HUES6 (cell line): ENCODE measurements around the gene METRNL.
"Not testable (repeated sequence)": the region's sequence is repeated elsewhere in the genome, so short reads cannot be mapped to it uniquely, and the experiment has no call there.

ENCODE experiments used
- H3K27ac ChIP-seq: 2 replicates; pipeline ENCODE4 v1.7.0; 2013; ENCODE audit warnings: low read depth, mild to moderate bottlenecking, low read length, inconsistent platforms
- H3K27me3 ChIP-seq: 2 replicates; pipeline ENCODE4 v1.6.1; 2013; ENCODE audit warnings: low read length; ENCODE audit not compliant: control insufficient read depth, insufficient read depth
- H3K36me3 ChIP-seq: 2 replicates; pipeline ENCODE4 v1.6.1; 2013; ENCODE audit warnings: low read length; ENCODE audit not compliant: control insufficient read depth, insufficient read depth
- H3K4me1 ChIP-seq: 2 replicates; pipeline ENCODE4 v1.6.1; 2013; ENCODE audit warnings: low read length; ENCODE audit not compliant: control insufficient read depth, insufficient read depth
- H3K4me3 ChIP-seq: 2 replicates; pipeline ENCODE4 v1.5.1; 2013; ENCODE audit warnings: low read depth, low read length
- H3K9ac ChIP-seq: one replicate; pipeline ENCODE4 v1.6.1; 2013; ENCODE audit warnings: mild to moderate bottlenecking, low read length
- H3K9me3 ChIP-seq: 2 replicates; pipeline ENCODE4 v1.6.1; 2013; ENCODE audit warnings: low read depth, low read length; ENCODE audit not compliant: control insufficient read depth, insufficient read depth

The METRNL gene

DNA sequence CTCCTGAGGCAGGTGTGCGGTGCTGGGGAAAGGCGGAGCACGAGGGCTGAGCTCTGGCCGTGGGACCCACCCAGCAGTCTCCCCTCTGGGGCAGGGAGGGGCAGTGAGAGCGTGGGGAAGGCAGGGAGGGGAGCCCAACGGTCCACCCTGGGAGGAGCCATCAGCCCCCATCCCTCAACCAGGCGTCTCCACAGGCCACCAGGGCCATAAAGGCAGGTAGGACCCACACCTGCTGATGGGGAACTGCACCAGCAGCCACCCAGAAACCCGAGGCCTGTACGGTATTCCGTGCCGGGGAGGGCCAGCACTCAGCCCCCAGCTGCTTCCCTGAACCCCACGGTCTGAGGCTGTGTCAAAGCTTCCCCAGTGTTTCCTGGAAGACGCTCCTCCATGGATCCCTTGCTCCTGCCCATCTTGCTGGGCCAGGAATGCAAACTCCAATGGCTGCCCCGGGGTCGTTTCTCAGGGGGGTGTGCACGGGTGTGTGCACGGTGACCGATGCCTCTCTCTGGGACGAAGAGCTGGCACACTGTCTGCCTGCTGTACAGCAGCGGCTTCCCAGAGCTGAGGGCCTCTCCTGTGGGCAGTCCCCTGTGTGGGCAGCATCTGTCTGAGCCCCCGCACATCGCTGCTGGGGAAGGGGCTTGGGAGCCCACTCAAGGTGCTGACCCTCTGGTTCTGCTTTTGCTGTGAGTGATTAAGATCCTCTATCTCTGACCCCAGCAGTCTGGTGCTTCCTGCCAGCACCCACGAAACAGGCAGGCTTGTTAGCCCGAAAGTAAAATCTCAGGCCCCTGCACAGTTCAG lies 17.2 kb upstream of the METRNL start:
- Histone ChIP-seq H3K9me3 (no peaks in the 10 kb centered on the region), H3K27me3 (no peaks in the 10 kb centered on the region), H3K9ac (no peak overlapping the region)

DNA sequence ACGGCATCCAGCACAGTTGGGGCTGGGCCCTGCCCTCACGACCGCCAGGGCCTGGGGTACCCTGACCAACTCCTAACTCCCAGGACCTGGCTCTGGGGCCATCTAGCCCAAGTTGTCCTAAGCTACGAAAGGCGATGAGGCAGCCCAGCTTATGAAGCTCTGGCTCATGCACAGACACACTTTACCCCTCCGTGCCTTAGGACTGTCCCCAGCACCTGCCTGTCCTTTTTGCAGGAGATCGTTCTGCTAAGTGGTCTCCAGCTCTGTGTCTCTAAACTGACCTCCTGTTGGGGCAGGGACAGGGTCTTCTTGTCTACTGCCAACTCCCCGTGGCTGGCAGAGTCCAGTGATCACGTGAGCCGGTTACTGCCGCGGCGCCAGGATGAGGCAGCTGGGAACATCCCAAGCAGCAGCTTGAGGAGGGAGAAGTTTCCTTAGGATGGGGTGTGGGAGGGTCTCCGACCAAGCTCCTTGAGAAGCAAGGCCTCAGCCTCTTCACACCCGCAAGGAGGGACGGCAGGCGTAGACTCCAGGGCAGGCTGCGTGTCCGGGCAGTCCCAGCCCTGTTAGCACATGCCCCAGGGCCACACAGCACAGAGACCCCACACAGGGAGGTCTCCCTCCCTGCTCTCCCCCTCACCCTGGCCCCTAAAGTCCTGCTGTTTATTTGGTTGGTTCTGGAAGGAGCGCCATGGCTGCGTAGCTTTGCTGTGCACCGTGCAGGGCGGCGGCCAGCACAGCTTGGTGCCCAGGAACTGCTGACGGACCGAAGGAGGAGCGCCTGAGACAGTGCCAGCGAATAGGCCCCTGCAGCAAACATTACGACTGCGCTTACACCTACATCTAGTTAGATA lies 16.4 kb upstream of the METRNL start:
- Histone ChIP-seq H3K27ac (no peak overlapping the region), H3K27me3 (no peaks in the 10 kb centered on the region), H3K4me1 (no peaks in the 10 kb centered on the region), H3K9ac (no peak overlapping the region), H3K9me3 (no peaks in the 10 kb centered on the region), H3K4me3 (no peak overlapping the region), H3K36me3 (no peaks in the 10 kb centered on the region)

More for the DNA sequence above, 17.2 kb upstream of the METRNL start:
- H3K4me1 ChIP-seq = no peaks in the 10 kb centered on the region
- no peaks in the 10 kb centered on the region for H3K36me3 ChIP-seq
- H3K27ac ChIP-seq = no peak overlapping the region
- H3K4me3 ChIP-seq = no peak overlapping the region

DNA sequence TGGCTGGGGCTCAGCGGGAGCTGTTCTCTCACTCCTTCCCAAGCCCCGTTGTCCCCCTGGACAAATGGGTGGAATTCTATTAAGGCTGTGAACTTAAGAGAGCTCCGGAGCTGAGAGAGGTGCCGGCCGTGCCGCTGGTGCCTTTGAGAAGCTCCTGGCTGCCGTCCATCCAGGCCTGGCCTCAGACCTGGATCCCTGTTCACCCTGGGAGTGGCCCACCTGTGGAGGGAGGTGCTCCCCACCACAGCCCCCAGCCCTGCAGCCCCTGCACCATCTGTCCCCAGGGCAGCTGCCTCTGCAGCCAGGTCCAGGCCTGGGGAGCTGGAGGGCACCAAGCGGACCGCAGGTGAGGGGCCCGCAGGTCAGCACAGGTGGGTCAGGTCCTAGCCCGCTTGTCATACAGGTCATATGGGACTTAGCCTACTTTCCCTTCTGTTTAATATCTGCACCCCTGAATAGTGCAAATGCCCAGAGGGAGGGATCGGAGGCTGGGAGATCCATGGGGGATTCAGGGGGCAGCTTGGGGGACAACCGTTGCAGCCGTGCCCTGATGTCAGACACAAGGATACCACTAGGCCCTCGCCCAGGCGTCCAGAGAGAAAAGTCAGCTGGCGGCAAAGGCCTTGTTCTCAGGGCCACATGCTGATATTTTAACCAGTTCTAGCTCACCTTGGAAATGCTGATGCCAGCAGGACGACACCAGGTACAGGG lies 15.2 kb upstream of the METRNL start:
- no peaks in the 10 kb centered on the region for H3K9me3 ChIP-seq

DNA sequence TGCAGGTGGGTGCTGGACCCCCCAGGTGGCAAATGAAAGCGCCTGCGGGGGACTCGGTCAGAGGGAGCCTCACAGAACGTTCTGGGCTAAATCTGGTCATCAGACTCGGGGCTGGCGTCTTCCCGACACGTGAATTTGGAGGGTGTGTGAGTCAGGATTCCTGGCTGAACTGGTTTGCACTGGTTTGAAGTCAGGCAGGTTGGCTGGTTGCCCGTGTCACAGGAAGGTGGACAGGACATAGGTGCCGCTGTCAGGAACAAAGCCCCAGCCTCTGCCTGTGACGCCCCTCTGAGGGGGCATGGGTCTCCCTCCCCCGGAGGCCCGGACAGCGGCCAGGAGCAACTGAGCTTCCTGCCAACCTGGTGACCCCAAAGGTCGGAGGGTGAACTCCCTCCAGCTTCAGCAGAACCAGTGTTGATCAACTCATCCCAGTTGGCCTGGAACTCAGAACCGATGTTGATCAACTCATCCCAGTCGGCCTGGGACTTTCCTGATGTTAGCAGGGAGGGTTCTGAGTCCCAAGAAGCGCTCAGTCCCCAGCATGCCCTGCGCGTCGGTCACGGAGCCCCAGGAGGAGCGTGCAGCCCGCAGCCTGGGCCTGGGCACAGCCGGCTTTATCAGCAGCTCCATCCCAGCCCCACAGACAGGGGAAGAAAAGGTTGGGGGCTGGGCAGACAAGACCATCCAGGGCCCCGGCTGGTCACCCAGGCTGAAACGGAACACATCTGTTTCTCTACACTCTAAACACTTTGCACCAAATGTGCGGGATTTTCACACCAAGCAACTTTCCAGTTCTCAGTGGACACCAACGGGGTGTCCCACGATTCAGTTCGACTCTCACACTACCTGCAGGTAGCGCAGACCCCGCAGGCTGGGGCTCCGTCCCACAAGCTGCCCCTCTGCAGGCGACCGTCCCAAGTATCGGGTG lies 14.4 kb upstream of the METRNL start:
- Histone ChIP-seq H3K9ac (no peak overlapping the region), H3K9me3 (no peaks in the 10 kb centered on the region), H3K36me3 (no peaks in the 10 kb centered on the region), H3K27ac (no peak overlapping the region), H3K4me3 (no peak overlapping the region), H3K27me3 (no peaks in the 10 kb centered on the region), H3K4me1 (no peaks in the 10 kb centered on the region)

More for the DNA sequence above, 15.2 kb upstream of the METRNL start:
- H3K27ac ChIP-seq = no peak overlapping the region
- no peaks in the 10 kb centered on the region for H3K4me1 ChIP-seq
- H3K9ac ChIP-seq = no peak overlapping the region
- H3K27me3 ChIP-seq = no peaks in the 10 kb centered on the region
- no peak overlapping the region for H3K4me3 ChIP-seq
- H3K36me3 ChIP-seq = no peaks in the 10 kb centered on the region

DNA sequence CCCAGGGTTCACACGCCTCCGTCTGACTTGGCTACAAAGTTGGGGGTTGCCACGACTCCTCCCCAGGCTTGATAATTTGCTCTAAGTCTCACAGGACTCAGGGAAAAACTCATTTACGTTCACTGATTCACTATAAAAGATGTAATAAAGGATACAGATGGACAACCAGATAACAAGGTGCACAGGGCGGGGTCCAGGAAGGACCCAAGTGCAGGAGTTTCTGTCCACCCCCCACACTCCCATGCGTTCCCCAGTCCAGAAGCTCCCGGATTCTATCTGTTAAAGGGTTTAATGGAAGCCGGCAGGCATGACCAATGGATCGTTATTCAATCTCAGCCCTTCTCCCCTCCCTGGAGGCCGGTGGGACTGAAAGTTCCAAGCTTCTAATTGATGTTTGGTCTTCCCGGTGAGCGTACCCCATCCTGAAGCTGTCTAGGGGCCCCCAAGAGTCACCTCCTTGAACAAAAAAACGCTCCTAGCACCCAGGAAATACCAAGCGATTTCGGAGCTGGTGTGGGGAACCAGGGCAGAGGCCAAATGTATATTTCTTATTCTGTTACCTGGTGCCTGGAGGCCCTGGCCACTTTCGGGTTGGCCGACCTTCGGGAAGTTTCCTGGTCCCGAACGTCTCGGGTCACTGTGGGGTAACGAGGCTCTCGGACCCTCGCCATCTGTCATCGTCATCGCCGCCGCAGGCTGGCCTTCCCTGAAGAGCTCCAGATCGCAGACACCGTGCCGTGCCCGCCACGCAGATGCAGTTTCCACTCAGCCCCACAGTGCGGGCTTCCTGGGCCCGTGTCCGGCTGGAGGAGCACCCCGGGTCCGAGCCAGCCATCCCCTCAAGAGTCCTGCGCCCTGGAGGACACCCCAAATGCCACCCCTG lies 13.5 kb upstream of the METRNL start:
- Histone ChIP-seq H3K27ac (no peak overlapping the region), H3K9ac (no peak overlapping the region), H3K4me1 (no peaks in the 10 kb centered on the region), H3K4me3 (no peak overlapping the region), H3K36me3 (no peaks in the 10 kb centered on the region), H3K27me3 (no peaks in the 10 kb centered on the region), H3K9me3 (no peaks in the 10 kb centered on the region)

DNA sequence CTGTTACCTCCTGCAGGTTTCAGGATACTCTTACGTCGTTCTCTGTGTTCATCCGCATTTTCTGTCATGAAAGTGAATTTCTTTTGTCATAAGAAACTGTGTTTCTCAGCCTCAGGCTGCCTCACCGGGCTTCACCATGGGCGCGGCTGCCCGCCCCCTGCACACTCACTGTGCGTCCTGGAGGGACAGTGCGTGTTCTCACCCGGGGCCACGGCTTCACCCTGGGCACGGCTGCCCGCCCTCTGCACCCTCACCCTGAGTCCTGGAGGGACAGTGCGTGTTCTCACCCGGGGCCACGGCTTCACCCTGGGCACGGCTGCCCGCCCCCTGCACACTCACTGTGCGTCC lies 12.9 kb upstream of the METRNL start:
- not testable (repeated sequence) for H3K9me3 ChIP-seq, H3K36me3 ChIP-seq, H3K4me3 ChIP-seq, H3K27ac ChIP-seq, H3K4me1 ChIP-seq, H3K27me3 ChIP-seq, H3K9ac ChIP-seq

DNA sequence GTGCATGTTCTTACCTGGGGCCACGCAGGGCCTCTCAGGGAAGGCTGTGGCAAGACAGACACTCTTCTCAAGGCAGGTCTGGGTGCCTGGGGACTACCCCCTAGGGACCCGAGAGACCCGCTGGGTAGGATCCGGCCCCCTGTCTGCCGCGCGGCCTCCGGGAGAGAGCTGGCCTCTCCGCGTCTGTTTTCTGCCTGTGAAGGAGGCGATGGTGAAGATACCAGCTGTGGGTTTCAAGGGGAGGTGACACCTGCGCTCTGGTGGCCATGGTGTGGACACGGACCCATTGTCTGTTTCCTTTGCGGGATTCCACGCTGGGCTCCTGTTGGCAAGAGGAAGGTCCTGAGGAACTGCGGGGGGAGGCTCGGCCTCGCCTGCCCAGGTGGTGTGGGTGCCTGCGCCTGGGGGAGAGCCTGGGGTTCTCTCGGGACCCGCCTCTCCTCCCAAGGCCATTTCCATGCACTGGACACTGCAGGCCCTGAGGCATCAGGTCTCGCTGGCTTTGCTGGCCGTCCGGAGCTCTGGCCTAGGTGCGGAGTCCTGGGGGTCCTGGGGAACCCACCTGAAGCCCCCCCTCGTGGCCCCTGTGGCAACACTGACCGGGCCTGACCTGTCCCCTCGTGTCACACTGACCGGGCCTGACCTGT lies 12.2 kb upstream of the METRNL start:
- H3K9ac ChIP-seq = no peak overlapping the region
- no peak overlapping the region for H3K27ac ChIP-seq
- H3K36me3 ChIP-seq = no peaks in the 10 kb centered on the region
- no peak overlapping the region for H3K4me3 ChIP-seq
- no peaks in the 10 kb centered on the region for H3K4me1 ChIP-seq
- H3K9me3 ChIP-seq = no peaks in the 10 kb centered on the region
- no peaks in the 10 kb centered on the region for H3K27me3 ChIP-seq

DNA sequence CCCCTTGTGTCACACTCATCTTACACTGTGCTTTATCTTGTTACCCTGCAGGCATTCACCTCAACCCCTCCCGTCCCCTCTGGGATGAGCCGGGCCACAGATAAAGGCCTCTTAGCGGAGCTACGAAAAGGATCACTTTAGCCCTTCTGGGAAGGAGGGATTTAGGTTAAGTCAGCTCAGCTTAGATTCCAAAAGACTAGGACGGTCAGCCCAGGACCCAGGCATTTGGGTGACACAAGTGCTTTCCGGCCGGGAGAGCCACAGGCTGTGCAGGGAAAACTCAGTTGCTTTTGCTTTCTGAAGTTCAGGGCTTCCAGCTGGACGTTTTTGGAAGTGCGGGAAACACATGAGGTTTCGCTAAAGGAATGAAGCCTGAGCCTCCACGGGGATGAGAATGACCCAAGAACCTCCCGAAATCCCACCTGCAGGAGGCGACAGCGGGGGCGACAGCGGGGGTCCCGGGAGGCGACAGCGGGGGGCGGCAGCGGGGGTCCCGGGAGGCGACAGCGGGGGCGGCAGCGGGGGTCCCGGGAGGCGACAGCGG lies 11.6 kb upstream of the METRNL start:
- Histone ChIP-seq H3K4me1 (no peaks in the 10 kb centered on the region), H3K27me3 (no peaks in the 10 kb centered on the region), H3K36me3 (no peaks in the 10 kb centered on the region), H3K9me3 (no peaks in the 10 kb centered on the region), H3K4me3 (no peak overlapping the region), H3K27ac (no peak overlapping the region), H3K9ac (no peak overlapping the region)

DNA sequence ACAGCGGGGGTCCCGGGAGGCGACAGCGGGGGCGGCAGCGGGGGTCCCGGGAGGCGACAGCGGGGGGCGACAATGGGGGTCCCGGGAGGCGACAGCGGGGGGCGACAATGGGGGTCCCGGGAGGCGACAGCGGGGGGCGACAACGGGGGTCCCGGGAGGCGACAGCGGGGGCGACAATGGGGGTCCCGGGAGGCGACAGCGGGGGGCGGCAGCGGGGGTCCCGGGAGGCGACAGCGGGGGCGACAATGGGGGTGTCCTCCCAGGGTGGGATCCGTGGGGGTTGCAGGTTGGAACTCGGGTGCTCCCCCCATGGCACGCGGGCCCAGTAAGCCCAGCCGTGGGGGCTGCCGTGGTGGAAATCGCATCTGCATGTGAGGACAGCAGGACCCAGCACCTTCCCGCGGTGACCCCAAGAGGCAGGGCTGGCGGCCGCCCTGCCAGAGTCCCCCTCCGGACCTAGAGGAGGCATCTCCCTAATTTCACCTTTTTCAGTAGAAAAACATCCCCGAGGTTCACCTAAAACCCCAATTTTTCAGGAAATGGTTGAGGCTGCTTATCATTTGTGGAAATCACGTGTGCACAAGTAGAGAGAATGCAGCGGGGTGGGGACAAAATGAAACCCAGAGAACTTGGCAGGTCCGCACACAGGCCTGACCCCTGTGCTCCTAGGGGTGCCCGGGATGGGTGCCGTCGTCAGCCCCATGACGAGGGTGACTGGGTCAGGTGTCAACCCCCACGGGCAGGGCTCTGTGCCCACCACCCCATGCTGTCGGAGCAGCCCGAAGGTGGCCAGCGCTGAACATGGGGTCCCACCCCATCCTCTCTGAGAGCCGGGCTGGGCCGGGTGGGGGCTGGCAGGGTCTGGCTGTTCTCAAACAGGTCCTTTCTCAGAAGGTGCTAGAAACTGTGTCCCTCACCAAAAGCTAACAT lies 10.5 kb upstream of the METRNL start:
- Histone ChIP-seq H3K9ac (no peak overlapping the region), H3K4me1 (no peaks in the 10 kb centered on the region), H3K36me3 (no peaks in the 10 kb centered on the region), H3K27me3 (no peaks in the 10 kb centered on the region), H3K9me3 (no peaks in the 10 kb centered on the region), H3K27ac (no peak overlapping the region), H3K4me3 (no peak overlapping the region)
